GM13977 (cell line): ENCODE measurements around the gene GPBP1L1.

Experiments used
- DNase-seq: peaks from one replicate; pipeline ENCODE4 v3.0.0; 2012; ENCODE audit warnings: low spot score
- CTCF ChIP-seq: IDR thresholded peaks from 2 replicates; pipeline ENCODE4 v1.5.1; 2012; ENCODE audit warnings: mild to moderate bottlenecking, control low read depth; ENCODE audit not compliant: insufficient read depth; ENCODE audit errors: extremely low read depth, missing control alignments
- in situ Hi-C: fragments of 300-500 bp; cut with MboI; formaldehyde crosslinking; loops from one replicate; pipeline ENCODE4 v1.12.0; 2022; ENCODE audit warnings: low sequenced_read_pairs, low pct_unique_long_range_greater_than_20kb, mixed read lengths, inconsistent platforms; ENCODE audit not compliant: unreplicated experiment

Gene GPBP1L1

GRCh38 chr1:45584351-45585109 lies 101.8 kb downstream of the GPBP1L1 start:
- TF ChIP-seq CTCF = no peak
- in situ Hi-C loops = no loop called here

GRCh38 chr1:45583666-45584350 lies 102.5 kb downstream of the GPBP1L1 start, which contains the start of gene NASP:
Gene NASP, plus strand, starts transcription at chr1:45584041. Its CDS starts 106 bp downstream, at chr1:45584147.
- in situ Hi-C loops = no loop called here
- TF ChIP-seq CTCF = no peak

More at GRCh38 chr1:45584351-45585109, 101.8 kb downstream of the GPBP1L1 start:
- peak; percentile 90 for DNase-seq

GRCh38 chr1:45583264-45583665 lies 103.1 kb downstream of the GPBP1L1 start:
- no peak for TF ChIP-seq CTCF
- in situ Hi-C loops = no loop called here
- peak; percentile 97 for DNase-seq

More at GRCh38 chr1:45583666-45584350, 102.5 kb downstream of the GPBP1L1 start, which contains the start of gene NASP:
- DNase-seq = peak; percentile 88
